Large intestine (tissue), 3 donors: ENCODE data around the gene MAD1L1. TPM values are rescaled to one million over a fixed set of nuclear protein-coding genes. Genes with fewer than 3 reads are reported as not detected.

Experiments
- DNase-seq, 2 donors: peaks; one replicate each; pipeline versions ENCODE4 v3.0.0 to v3.0.0-alpha.2; 2013
- H3K27ac ChIP-seq: one replicate; pipeline ENCODE4 v1.5.1; 2013; ENCODE audit warnings: low read length
- H3K27me3 ChIP-seq: 2 replicates; pipeline ENCODE4 v1.6.1; 2013; ENCODE audit warnings: low read length; ENCODE audit not compliant: control insufficient read depth, insufficient read depth
- H3K36me3 ChIP-seq: 2 replicates; pipeline ENCODE4 v1.6.1; 2013; ENCODE audit warnings: low read length; ENCODE audit not compliant: control insufficient read depth, insufficient read depth
- H3K4me1 ChIP-seq: one replicate; pipeline ENCODE4 v1.6.1; 2013; ENCODE audit warnings: low read length; ENCODE audit not compliant: control insufficient read depth, insufficient read depth
- H3K4me3 ChIP-seq: one replicate; pipeline ENCODE4 v1.5.1; 2013; ENCODE audit warnings: low read length
- H3K9me3 ChIP-seq: one replicate; pipeline ENCODE4 v1.6.1; 2013; ENCODE audit warnings: mild to moderate bottlenecking, low read depth, low read length, moderate library complexity; ENCODE audit not compliant: control insufficient read depth
- WGBS: methylation state at CpG from one replicate; pipeline ENCODE4 v1.1.5; 2013; ENCODE audit warnings: low lambda C conversion rate; ENCODE audit not compliant: insufficient coverage; 5-methylcytosine and 5-hydroxymethylcytosine counted together
- polyA plus RNA-seq: library from polyadenylated mRNA; unstranded; fragments of 120-200 nt; gene quantifications from one replicate; pipeline ENCODE4 v1.2.1, GENCODE V29; 2013

The MAD1L1 gene
- polyA plus RNA-seq, 1 donor = 15.1 TPM

DNA sequence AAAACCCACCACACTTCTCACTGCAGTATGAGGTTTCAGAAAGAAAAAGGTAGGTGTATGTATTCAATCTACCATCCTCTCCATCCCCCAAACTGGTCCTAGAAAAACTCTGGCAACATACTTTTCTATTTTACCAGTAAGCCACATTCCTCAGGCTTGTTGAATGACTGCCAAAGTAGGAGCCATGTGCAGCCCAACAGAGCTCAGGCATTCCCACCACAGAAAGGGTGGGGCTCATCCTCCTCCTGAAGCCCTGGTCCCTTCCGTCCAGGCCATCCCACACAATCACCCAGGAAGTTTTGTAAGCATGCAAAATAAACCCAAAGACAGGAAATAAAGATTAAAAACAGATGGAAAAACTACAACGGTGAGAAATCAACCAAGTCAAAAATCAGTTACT, 57.2 kb downstream of the MAD1L1 start:
- no peaks in the 10 kb centered on the region for H3K27me3 ChIP-seq
- no peaks in the 10 kb centered on the region for H3K9me3 ChIP-seq
- no peak overlapping the region for H3K4me3 ChIP-seq
- 81% methylated on average over 2 of the region's 2 CpGs for WGBS
- DNase-seq = no peak
- no peak overlapping the region for H3K27ac ChIP-seq
- peaks cover 8% of the 10 kb centered on the region for H3K4me1 ChIP-seq
- H3K36me3 ChIP-seq = no peaks in the 10 kb centered on the region

- no peak for DNase-seq
- H3K27ac ChIP-seq = no peak overlapping the region
- no peaks in the 10 kb centered on the region for H3K27me3 ChIP-seq
- H3K4me1 ChIP-seq = peaks cover 8% of the 10 kb centered on the region
- no peak overlapping the region for H3K4me3 ChIP-seq
- WGBS = no CpG with 5 or more reads among the region's 15 CpGs
- H3K9me3 ChIP-seq = no peaks in the 10 kb centered on the region
- H3K36me3 ChIP-seq = no peaks in the 10 kb centered on the region
These were observed 57.7 kb downstream of the MAD1L1 start for GRCh38 chr7:2175091-2175490.

DNA sequence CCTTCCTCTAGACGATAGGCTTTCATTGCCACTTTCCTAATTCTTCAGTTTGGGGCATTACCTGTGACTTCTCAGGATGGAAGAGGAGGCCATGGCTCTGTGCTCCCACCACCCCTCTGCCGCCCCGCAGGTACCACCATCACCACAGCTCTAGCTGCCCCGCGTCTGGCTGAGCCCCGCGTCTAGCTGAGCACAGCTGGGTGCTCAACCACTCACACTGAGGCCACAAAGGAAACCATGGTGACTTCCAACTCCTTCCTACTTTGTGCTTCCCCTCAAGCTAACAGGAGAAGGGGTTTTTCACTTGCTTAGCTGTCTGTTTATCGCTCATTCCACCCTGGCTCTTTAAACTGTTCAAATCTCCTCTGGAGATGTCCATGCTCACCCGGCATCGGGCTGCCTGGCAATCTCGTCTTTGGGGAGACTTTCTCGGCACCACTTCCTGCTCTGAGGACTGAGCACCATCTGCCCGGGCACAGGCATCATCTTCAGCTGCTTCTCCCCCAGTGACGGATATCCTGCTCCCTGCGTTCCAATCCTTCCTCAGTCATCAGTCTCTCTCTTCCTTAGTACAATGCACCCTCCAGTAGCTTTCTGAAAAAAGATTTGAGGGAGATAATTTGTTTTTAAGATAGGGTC, 59.4 kb downstream of the MAD1L1 start:
- H3K27ac ChIP-seq = peak overlapping the region; percentile 17
- H3K36me3 ChIP-seq = no peaks in the 10 kb centered on the region
- H3K27me3 ChIP-seq = no peaks in the 10 kb centered on the region
- 100% methylated on average over 1 of the region's 15 CpGs for WGBS
- peak in 1 of 2 donors; percentile 16 for DNase-seq
- H3K4me3 ChIP-seq = no peak overlapping the region
- H3K4me1 ChIP-seq = peaks cover 15% of the 10 kb centered on the region
- no peaks in the 10 kb centered on the region for H3K9me3 ChIP-seq

DNA sequence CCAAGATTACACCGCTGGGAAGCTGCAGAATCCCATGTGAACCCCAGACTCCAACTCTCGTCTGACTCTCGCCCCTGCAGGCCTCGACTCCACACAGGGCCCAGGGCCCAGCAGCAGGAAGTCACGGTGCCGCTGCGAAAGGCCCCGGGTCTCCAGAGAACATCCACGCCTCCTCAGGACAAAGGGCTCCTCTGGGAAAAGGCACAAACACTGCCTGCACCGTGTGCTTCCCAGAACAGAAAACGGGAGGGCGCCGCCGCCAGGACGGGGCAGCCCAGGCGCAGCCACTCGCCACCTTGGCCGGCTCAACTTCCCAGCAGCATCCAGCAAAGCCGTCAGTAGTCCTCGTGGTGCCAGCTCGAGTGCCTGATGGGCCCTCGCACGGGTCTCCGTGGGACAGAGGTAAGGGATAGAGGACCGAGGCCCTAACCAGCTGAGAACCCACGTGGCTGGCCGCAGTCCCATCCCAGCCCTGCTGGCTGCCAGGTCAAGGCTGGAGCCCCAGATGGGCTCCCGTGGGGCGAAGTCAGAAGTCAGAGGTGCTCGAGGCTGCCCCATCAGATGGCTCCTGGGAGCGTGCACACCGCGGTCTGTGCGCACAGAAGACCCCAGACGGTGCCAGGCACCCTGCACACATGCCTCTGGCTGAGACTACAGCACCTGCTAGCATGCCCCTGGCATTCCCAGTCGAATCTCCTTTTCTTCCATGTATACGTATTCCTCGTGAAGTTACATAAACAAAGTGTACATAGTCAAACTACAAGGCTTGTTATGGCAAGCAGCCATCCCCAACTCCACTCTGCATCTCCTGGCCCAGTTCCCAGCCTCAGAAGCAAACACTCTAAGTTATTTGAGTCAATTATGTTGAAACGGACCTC, 60.2 kb downstream of the MAD1L1 start:
- Histone ChIP-seq H3K27ac (peak overlapping the region; percentile 17), H3K4me1 (peaks cover 16% of the 10 kb centered on the region), H3K36me3 (no peaks in the 10 kb centered on the region), H3K4me3 (no peak overlapping the region), H3K9me3 (no peaks in the 10 kb centered on the region), H3K27me3 (no peaks in the 10 kb centered on the region)
- DNase-seq = peak in 1 of 2 donors; percentile 57
- no CpG with 5 or more reads among the region's 39 CpGs for WGBS

DNA sequence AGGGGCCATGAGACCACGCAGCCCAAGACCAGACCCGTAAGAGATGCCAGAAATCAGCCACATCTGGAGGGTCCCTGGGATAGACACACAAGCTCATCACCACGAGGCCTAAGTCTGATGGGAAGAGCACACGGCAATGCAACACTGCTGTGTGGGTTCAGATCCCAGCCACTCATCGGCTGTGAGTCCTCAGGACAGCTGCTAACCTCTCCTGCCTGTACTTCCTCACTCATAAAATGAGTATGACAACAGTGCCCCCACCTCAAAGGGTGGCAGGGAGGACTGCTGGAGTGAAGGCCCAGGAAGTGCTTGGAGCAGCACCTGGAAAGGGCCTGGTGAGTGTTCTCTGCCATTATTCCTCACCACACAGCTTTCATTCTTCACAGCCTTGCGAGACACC, 60.9 kb downstream of the MAD1L1 start:
- Histone ChIP-seq H3K36me3 (no peaks in the 10 kb centered on the region), H3K4me1 (peaks cover 17% of the 10 kb centered on the region), H3K4me3 (no peak overlapping the region), H3K9me3 (no peaks in the 10 kb centered on the region), H3K27ac (no peak overlapping the region), H3K27me3 (no peaks in the 10 kb centered on the region)
- WGBS = no CpG with 5 or more reads among the region's 6 CpGs
- DNase-seq = no peak

- H3K9me3 ChIP-seq = no peaks in the 10 kb centered on the region
- 96% methylated on average over 4 of the region's 26 CpGs for WGBS
- no peak overlapping the region for H3K27ac ChIP-seq
- peaks cover 20% of the 10 kb centered on the region for H3K4me1 ChIP-seq
- H3K27me3 ChIP-seq = no peaks in the 10 kb centered on the region
- H3K36me3 ChIP-seq = no peaks in the 10 kb centered on the region
- no peak overlapping the region for H3K4me3 ChIP-seq
- DNase-seq = no peak
These were observed 61.9 kb downstream of the MAD1L1 start for GRCh38 chr7:2170576-2171521.

DNA sequence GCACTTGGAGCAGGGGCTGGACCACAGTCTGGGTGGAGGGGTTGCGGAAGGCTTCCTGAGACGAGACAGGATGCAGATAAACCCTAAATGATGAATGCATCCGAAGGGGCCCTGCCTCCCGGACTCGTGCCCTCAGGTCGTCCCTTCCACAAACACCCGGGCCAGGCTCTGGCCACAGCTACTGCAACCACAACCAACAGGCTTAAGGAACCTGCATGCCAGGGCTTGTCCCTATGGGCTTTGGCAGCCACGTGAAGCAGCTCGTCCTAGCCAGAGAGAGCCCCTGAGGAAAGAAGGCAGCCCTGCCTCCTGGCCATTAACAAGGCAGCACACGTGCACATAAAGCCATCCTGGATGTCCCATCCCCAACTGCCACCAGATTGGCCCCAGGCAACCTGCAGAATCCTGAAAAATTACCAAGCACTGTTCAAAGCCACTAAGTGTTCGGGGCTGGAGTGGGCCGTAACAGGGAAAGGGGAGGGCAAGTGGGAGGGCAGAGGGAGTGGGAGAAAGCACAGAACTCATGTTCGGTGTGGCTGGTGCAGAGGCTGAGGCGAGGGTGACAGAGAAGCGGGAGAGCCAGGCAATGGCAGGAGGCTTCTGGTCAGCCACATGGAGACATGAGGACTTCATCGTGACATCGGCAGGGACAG, 62.7 kb downstream of the MAD1L1 start:
- Histone ChIP-seq H3K27me3 (no peaks in the 10 kb centered on the region), H3K4me1 (peaks cover 20% of the 10 kb centered on the region), H3K9me3 (no peaks in the 10 kb centered on the region), H3K36me3 (no peaks in the 10 kb centered on the region), H3K27ac (no peak overlapping the region), H3K4me3 (no peak overlapping the region)
- no peak for DNase-seq
- no CpG with 5 or more reads among the region's 17 CpGs for WGBS

GRCh38 chr7:2168615-2169311, 64.0 kb downstream of the MAD1L1 start:
- no peak overlapping the region for H3K27ac ChIP-seq
- 100% methylated on average over 3 of the region's 37 CpGs for WGBS

DNA sequence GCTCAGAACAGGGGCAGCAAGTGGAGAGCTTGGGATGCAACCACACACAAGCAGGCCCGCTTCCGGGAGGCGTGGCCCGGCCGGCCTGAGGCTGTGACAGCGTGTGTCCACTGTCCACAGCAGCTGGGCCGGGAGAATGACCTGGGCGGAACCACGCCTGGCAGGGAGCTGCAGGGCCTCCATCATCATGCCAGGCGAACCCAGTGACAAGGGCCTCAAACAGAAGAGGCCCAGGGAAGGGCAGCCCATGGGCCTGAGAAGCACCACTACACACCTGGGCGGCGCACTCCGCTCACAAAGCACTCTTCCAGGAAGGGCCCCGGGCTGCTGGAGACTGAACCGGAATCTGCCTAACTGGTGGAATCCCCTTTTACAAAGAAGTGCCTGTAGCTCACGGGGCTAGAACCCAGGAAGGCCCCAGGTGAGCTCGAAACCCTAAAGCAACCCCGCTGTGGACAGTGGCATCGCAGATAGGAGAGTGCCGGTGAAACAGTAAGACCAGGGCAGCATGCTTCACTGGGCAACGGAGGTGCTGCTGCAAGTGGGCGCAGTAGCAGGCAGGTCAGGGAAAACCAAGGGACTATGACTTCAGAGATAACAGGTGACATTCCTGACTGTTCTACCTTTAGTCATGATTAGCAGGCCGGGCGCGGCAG, 66.0 kb downstream of the MAD1L1 start:
- no CpG with 5 or more reads among the region's 25 CpGs for WGBS
- Histone ChIP-seq H3K27ac (no peak overlapping the region), H3K4me3 (no peak overlapping the region), H3K27me3 (no peaks in the 10 kb centered on the region), H3K36me3 (no peaks in the 10 kb centered on the region), H3K9me3 (no peaks in the 10 kb centered on the region), H3K4me1 (peaks cover 12% of the 10 kb centered on the region)
- DNase-seq = peak in 1 of 2 donors; percentile 46

More at GRCh38 chr7:2168615-2169311, 64.0 kb downstream of the MAD1L1 start:
- no peaks in the 10 kb centered on the region for H3K36me3 ChIP-seq
- H3K27me3 ChIP-seq = no peaks in the 10 kb centered on the region
- H3K9me3 ChIP-seq = no peaks in the 10 kb centered on the region
- H3K4me1 ChIP-seq = peaks cover 20% of the 10 kb centered on the region
- H3K4me3 ChIP-seq = no peak overlapping the region
- no peak for DNase-seq
